HepG2 (cell line): ENCODE results near the gene BPIFB6. TPM values are rescaled to one million over a fixed set of nuclear protein-coding genes. Genes with fewer than 3 reads are reported as not detected.

ENCODE experiments used
- ARHGAP35 ChIP-seq: sonication (generic); formaldehyde crosslinking; IDR thresholded peaks from 2 replicates; pipeline ENCODE4 v1.9.0; 2022; ENCODE audit warnings: mild to moderate bottlenecking, inconsistent platforms, moderate library complexity, missing genetic modification reagents, borderline replicate concordance
- DPF2 ChIP-seq: sonication (generic); formaldehyde crosslinking; IDR thresholded peaks from 2 replicates; pipeline ENCODE4 v1.4.0; 2020; ENCODE audit warnings: mild to moderate bottlenecking, low read depth, missing genetic modification reagents, borderline replicate concordance
- E2F5 ChIP-seq: sonication (generic); formaldehyde crosslinking; conservative IDR thresholded peaks from 2 replicates; pipeline ENCODE4 v1.4.0; 2020; ENCODE audit warnings: missing genetic modification reagents
- FOXM1 ChIP-seq: sonication (generic); formaldehyde crosslinking; IDR thresholded peaks from 2 replicates; pipeline ENCODE4 v1.5.0; 2020; ENCODE audit warnings: missing genetic modification reagents
- GABPB1 ChIP-seq: IDR thresholded peaks from 2 replicates; pipeline ENCODE4 v1.6.1; 2016; ENCODE audit warnings: mild to moderate bottlenecking, missing genetic modification reagents, moderate library complexity, missing compliant biosample characterization
- HMG20A ChIP-seq: IDR thresholded peaks from 2 replicates; pipeline ENCODE4 v1.6.1; 2016; ENCODE audit warnings: borderline replicate concordance
- IKZF4 ChIP-seq: sonication (generic); formaldehyde crosslinking; IDR thresholded peaks from 2 replicates; pipeline ENCODE4 v1.5.1; 2020; ENCODE audit warnings: borderline replicate concordance, mild to moderate bottlenecking, low read depth, missing genetic modification reagents; ENCODE audit errors: not compliant biosample characterization
- MATR3 ChIP-seq: sonication (generic); formaldehyde crosslinking; IDR thresholded peaks from 2 replicates; pipeline ENCODE4 v1.4.0; 2020; ENCODE audit warnings: missing genetic modification reagents
- NFKB2 ChIP-seq: sonication (generic); formaldehyde crosslinking; IDR thresholded peaks from 2 replicates; pipeline ENCODE4 v1.4.0; 2020; ENCODE audit warnings: missing genetic modification reagents, borderline replicate concordance
- NFKBIZ ChIP-seq: IDR thresholded peaks from 2 replicates; pipeline ENCODE4 v1.6.1; 2018; ENCODE audit warnings: missing genetic modification reagents, missing compliant biosample characterization
- PLRG1 ChIP-seq: fragments of 450-650 bp; conservative IDR thresholded peaks from 2 replicates; pipeline ENCODE4 v1.6.1; 2016
- SIN3A ChIP-seq: IDR thresholded peaks from 2 replicates; pipeline ENCODE4 v1.6.1; 2011; ENCODE audit warnings: low read depth, mild to moderate bottlenecking, control low read depth, low read length, borderline replicate concordance
- SRSF1 ChIP-seq: fragments of 200-400 bp; formaldehyde crosslinking; optimal IDR thresholded peaks from 2 replicates; pipeline ENCODE3; 2017; ENCODE audit warnings: mild to moderate bottlenecking, low read depth, low read length, moderate library complexity
- TBL1XR1 ChIP-seq: fragments of 150-350 bp; IDR thresholded peaks from 2 replicates; pipeline ENCODE4 v1.6.1; 2014; ENCODE audit warnings: borderline replicate concordance, low read length; ENCODE audit not compliant: partially characterized antibody
- TFDP2 ChIP-seq: sonication (generic); formaldehyde crosslinking; IDR thresholded peaks from 2 replicates; pipeline ENCODE4 v1.4.0; 2020; ENCODE audit warnings: missing genetic modification reagents
- XRCC5 ChIP-seq: fragments of 200-400 bp; formaldehyde crosslinking; optimal IDR thresholded peaks from 2 replicates; pipeline ENCODE3; 2017; ENCODE audit warnings: mild to moderate bottlenecking, low read length
- ZMYM3 ChIP-seq: sonication (generic); formaldehyde crosslinking; IDR thresholded peaks from 2 replicates; pipeline ENCODE4 v1.5.1; 2020; ENCODE audit warnings: mild to moderate bottlenecking, missing genetic modification reagents
- ZNF670 ChIP-seq: sonication (generic); formaldehyde crosslinking; IDR thresholded peaks from 2 replicates; pipeline ENCODE4 v1.8.0; 2022; ENCODE audit warnings: mild to moderate bottlenecking, missing genetic modification reagents, borderline replicate concordance
- ZNF776 ChIP-seq: sonication (generic); formaldehyde crosslinking; IDR thresholded peaks from 2 replicates; pipeline ENCODE4 v1.4.0; 2020; ENCODE audit warnings: mild to moderate bottlenecking, missing genetic modification reagents
- ZNF788 ChIP-seq: sonication (generic); formaldehyde crosslinking; IDR thresholded peaks from 2 replicates; pipeline ENCODE4 v1.5.0; 2020; ENCODE audit warnings: mild to moderate bottlenecking, missing genetic modification reagents, borderline replicate concordance
- ZNF878 ChIP-seq: sonication (generic); formaldehyde crosslinking; IDR thresholded peaks from 2 replicates; pipeline ENCODE4 v1.8.1; 2023; ENCODE audit warnings: mild to moderate bottlenecking, missing genetic modification reagents, moderate library complexity
- ZSCAN29 ChIP-seq: sonication (generic); formaldehyde crosslinking; conservative IDR thresholded peaks from 2 replicates; pipeline ENCODE4 v1.4.0; 2020; ENCODE audit warnings: mild to moderate bottlenecking, missing genetic modification reagents
- polyA plus RNA-seq, 8 experiments: library from polyadenylated mRNA; depleted of rRNA in 3 of 8; stranded (reverse) in 7 of 8; unstranded in 1 of 8; fragments of >200 nt; fragmentation: Illumina TruSeq in 4 of 8; extraction: Trizol in 4 of 8; gene quantifications; 2 replicates each; pipeline versions ENCODE4 v1.2.1 to v1.2.3, GENCODE V29; 2011 to 2016; ENCODE audit warnings: low read depth in 4 of 8, missing spikeins in 1 of 8, mixed read lengths in 1 of 8; ENCODE audit not compliant: insufficient read depth in 1 of 8
- total RNA-seq, 5 experiments: library from RNA; depleted of rRNA; stranded (reverse); fragments of >200 nt; fragmentation: Illumina TruSeq; extraction: Trizol; gene quantifications; 2 replicates each; pipeline ENCODE4 v1.2.3, GENCODE V29; 2016; ENCODE audit warnings: low read depth in 1 of 5
- TF ChIP-seq, protein P1 (sequence below): sonication (generic); formaldehyde crosslinking; IDR thresholded peaks from 2 replicates; pipeline ENCODE4 v1.5.0; 2020; ENCODE audit warnings: missing genetic modification reagents
- TF ChIP-seq, protein P2 (sequence below): IDR thresholded peaks from 2 replicates; pipeline ENCODE4 v1.6.1; 2016; ENCODE audit warnings: control low read depth

BPIFB6 gene
- total and polyA plus RNA-seq, 2 of the 13 experiments (the other 11 are each of a cell fraction or from before 2014, with no cell fraction given) = 0.13 to 1.7 TPM

GRCh38 chr20:33007376-33008335, 23.8 kb upstream of the BPIFB6 start, which contains the start of gene BPIFB2 (continued):
- peak; percentile 82; the same call in 1 of the 2 replicates for TF ChIP-seq ZSCAN29 (CRISPR knock-in tag)
- TF ChIP-seq FOXM1 (CRISPR knock-in tag) = no peak
- peak; percentile 45; the same call in 1 of the 2 replicates for TF ChIP-seq SIN3A
- TF ChIP-seq XRCC5 = peak; percentile 95
- TF ChIP-seq TFDP2 (CRISPR knock-in tag) = peak; percentile 71; the same call in 1 of the 2 replicates
- TF ChIP-seq PLRG1 = no peak
- TF ChIP-seq TBL1XR1 = peak; percentile 26
- TF ChIP-seq ZNF776 = 0 out of 2 replicates have a peak, but pooled peaks have one; percentile 16
- no peak; the same call in 1 of the 2 replicates for TF ChIP-seq NFKBIZ (CRISPR knock-in tag)
- 0 out of 2 replicates have a peak, but pooled peaks have one; percentile 37 for TF ChIP-seq ARHGAP35 (CRISPR knock-in tag)
- TF ChIP-seq ZMYM3 (CRISPR knock-in tag) = no peak
- peak; percentile 67 for TF ChIP-seq SRSF1
- no peak for TF ChIP-seq MATR3 (CRISPR knock-in tag)
- no peak for TF ChIP-seq IKZF4 (CRISPR knock-in tag)
- peak; percentile 82 for TF ChIP-seq NFKB2 (CRISPR knock-in tag)
- peak; percentile 76 for TF ChIP-seq HMG20A
- TF ChIP-seq, protein P1, sequence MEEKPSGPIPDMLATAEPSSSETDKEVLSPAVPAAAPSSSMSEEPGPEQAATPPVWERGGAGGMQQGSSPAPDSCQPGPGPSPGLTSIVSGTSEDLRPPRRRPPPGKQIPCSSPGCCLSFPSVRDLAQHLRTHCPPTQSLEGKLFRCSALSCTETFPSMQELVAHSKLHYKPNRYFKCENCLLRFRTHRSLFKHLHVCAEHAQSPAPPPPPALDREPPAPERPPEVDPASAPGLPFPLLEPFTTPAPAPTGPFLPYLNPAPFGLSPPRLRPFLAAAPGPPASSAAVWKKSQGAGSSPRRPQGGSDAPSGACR (CRISPR knock-in tag) = no peak
- peak; percentile 95 for TF ChIP-seq ZNF788
- TF ChIP-seq ZNF670 (CRISPR knock-in tag) = peak; percentile 92
- TF ChIP-seq GABPB1 (CRISPR knock-in tag) = peak; percentile 68
- TF ChIP-seq, protein P2, sequence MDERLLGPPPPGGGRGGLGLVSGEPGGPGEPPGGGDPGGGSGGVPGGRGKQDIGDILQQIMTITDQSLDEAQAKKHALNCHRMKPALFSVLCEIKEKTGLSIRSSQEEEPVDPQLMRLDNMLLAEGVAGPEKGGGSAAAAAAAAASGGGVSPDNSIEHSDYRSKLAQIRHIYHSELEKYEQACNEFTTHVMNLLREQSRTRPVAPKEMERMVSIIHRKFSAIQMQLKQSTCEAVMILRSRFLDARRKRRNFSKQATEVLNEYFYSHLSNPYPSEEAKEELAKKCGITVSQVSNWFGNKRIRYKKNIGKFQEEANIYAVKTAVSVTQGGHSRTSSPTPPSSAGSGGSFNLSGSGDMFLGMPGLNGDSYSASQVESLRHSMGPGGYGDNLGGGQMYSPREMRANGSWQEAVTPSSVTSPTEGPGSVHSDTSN (CRISPR knock-in tag) = no peak
- peak; percentile 86 for TF ChIP-seq ZNF878
- TF ChIP-seq DPF2 (CRISPR knock-in tag) = peak; percentile 60
- 0 out of 2 replicates have a peak, but pooled peaks have one; percentile 2 for TF ChIP-seq E2F5 (CRISPR knock-in tag)
